ENCODE data around the gene TOX3. TPM values are rescaled to one million over a fixed set of nuclear protein-coding genes. Genes with fewer than 3 reads are reported as not detected.

TOX3 gene
- total RNA-seq, 1 donor from 2014 or later, result not detected

GRCh38 chr16:52529226-52529625 lies 17.7 kb downstream of the TOX3 start:
- ATAC-seq (ENCODE audit: low read depth) (no peak), DNase-seq (no peak)
- Mint-ChIP-seq H3K4me3 (no peak overlapping the region), H3K9me3 (no peaks in the 10 kb centered on the region), H3K27me3 (no peaks in the 10 kb centered on the region), H3K4me1 (no peaks in the 10 kb centered on the region), H3K27ac (no peak overlapping the region), H3K36me3 (ENCODE audit: low read depth) (no peaks in the 10 kb centered on the region)
- CTCF ChIA-PET, result no interaction called here
- TF ChIP-seq CTCF (IDR thresholded peaks at IDR 0.05), result no peak
- POLR2A ChIA-PET, result no interaction called here
- intact Hi-C loops (cut with micrococcal nuclease), result no loop called here

GRCh38 chr16:52528393-52529065 lies 18.4 kb downstream of the TOX3 start:
- CTCF ChIA-PET, result no interaction called here
- no peak overlapping the region for H3K27ac Mint-ChIP-seq
- POLR2A ChIA-PET, result no interaction called here
- H3K9me3 Mint-ChIP-seq, result no peaks in the 10 kb centered on the region
- no peak for DNase-seq
- H3K27me3 Mint-ChIP-seq, result no peaks in the 10 kb centered on the region
- no peaks in the 10 kb centered on the region for H3K4me1 Mint-ChIP-seq
- H3K36me3 Mint-ChIP-seq (ENCODE audit: low read depth), result no peaks in the 10 kb centered on the region
- no peak for TF ChIP-seq CTCF (IDR thresholded peaks at IDR 0.05)
- intact Hi-C loops (cut with micrococcal nuclease), result no loop called here
- H3K4me3 Mint-ChIP-seq, result no peak overlapping the region
- no peak for ATAC-seq (ENCODE audit: low read depth)

GRCh38 chr16:52526830-52527229 lies 20.1 kb downstream of the TOX3 start:
- H3K4me3 Mint-ChIP-seq, result no peak overlapping the region
- ATAC-seq (ENCODE audit: low read depth), result no peak
- POLR2A ChIA-PET, result no interaction called here
- no peaks in the 10 kb centered on the region for H3K9me3 Mint-ChIP-seq
- intact Hi-C loops (cut with micrococcal nuclease), result no loop called here
- CTCF ChIA-PET, result no interaction called here
- H3K4me1 Mint-ChIP-seq, result no peaks in the 10 kb centered on the region
- no peak for DNase-seq
- no peak overlapping the region for H3K27ac Mint-ChIP-seq
- TF ChIP-seq CTCF (IDR thresholded peaks at IDR 0.05), result no peak
- no peaks in the 10 kb centered on the region for H3K36me3 Mint-ChIP-seq (ENCODE audit: low read depth)
- no peaks in the 10 kb centered on the region for H3K27me3 Mint-ChIP-seq

- DNase-seq (no peak), ATAC-seq (ENCODE audit: low read depth) (no peak)
- Mint-ChIP-seq H3K9me3 (no peaks in the 10 kb centered on the region), H3K4me3 (no peak overlapping the region), H3K4me1 (no peaks in the 10 kb centered on the region), H3K36me3 (ENCODE audit: low read depth) (no peaks in the 10 kb centered on the region), H3K27ac (no peak overlapping the region), H3K27me3 (no peaks in the 10 kb centered on the region)
- intact Hi-C loops (cut with micrococcal nuclease), result no loop called here
- POLR2A ChIA-PET, result no interaction called here
- CTCF ChIA-PET, result no interaction called here
- no peak for TF ChIP-seq CTCF (IDR thresholded peaks at IDR 0.05)
Observed at GRCh38 chr16:52526116-52526828, 20.7 kb downstream of the TOX3 start.

GRCh38 chr16:52521570-52521969 lies 25.4 kb downstream of the TOX3 start:
- DNase-seq (no peak), ATAC-seq (ENCODE audit: low read depth) (no peak)
- H3K4me3 Mint-ChIP-seq, result no peak overlapping the region
- no peak overlapping the region for H3K27ac Mint-ChIP-seq
- no peaks in the 10 kb centered on the region for H3K9me3 Mint-ChIP-seq
- no peak for TF ChIP-seq CTCF (IDR thresholded peaks at IDR 0.05)
- no peaks in the 10 kb centered on the region for H3K36me3 Mint-ChIP-seq (ENCODE audit: low read depth)
- H3K4me1 Mint-ChIP-seq, result no peaks in the 10 kb centered on the region
- H3K27me3 Mint-ChIP-seq, result no peaks in the 10 kb centered on the region
- POLR2A ChIA-PET, result no interaction called here
- intact Hi-C loops (cut with micrococcal nuclease), result no loop called here
- CTCF ChIA-PET, result no interaction called here
